Measurements from ENCODE around the gene EPHA10. TPM values are rescaled to one million over a fixed set of nuclear protein-coding genes. Genes with fewer than 3 reads are reported as not detected.

The EPHA10 gene
- total and polyA plus RNA-seq, 4 donors, result under 0.01 to 0.09 (median 0.03) TPM; not detected in 1

GRCh38 chr1:37808369-37809319 is 43.7 kb upstream of the EPHA10 start:
- DNase-seq (ENCODE audit: low spot score), result no peak
- peaks cover 5 to 25% (median 20%) of the 10 kb centered on the region in 4 donors for H3K36me3 ChIP-seq (ENCODE audit: control insufficient read depth in 4 of 4, insufficient read depth in 3 of 4, low read depth in 1 of 4, low read length in 3 of 4)
- H3K27me3 ChIP-seq (ENCODE audit: control insufficient read depth in 4 of 4, insufficient read depth in 4 of 4, low read length in 3 of 4), result no peaks in the 10 kb centered on the region
- H3K9me3 ChIP-seq (ENCODE audit: control insufficient read depth in 4 of 4, low read length in 3 of 4), result no peaks in the 10 kb centered on the region
- 2% methylated on average over 54 of the region's 54 CpGs for WGBS
- peaks cover 6 to 24% (median 20%) of the 10 kb centered on the region in 4 donors for H3K4me1 ChIP-seq (ENCODE audit: control insufficient read depth in 4 of 4, insufficient read depth in 4 of 4, low read length in 3 of 4)
- peak overlapping the region; percentile 75 to 84 for H3K27ac ChIP-seq (ENCODE audit: low read depth in 1 of 2, low read length in 2 of 2)
- TF ChIP-seq ATF3 (IDR thresholded peaks at IDR 0.05), result no peak
- TF ChIP-seq ZBTB33 (IDR thresholded peaks at IDR 0.05), result no peak
- no peak for TF ChIP-seq JUND (IDR thresholded peaks at IDR 0.05)
- TF ChIP-seq HNF4G (IDR thresholded peaks at IDR 0.05), result no peak
- TF ChIP-seq GABPA (IDR thresholded peaks at IDR 0.05 in 1 of 2, conservative IDR thresholded peaks at IDR 0.05 in 1 of 2), result peak in 1 of 2 donors; percentile 59
- peak; percentile 8 to 26 for TF ChIP-seq RAD21 (IDR thresholded peaks at IDR 0.05)
- TF ChIP-seq REST (IDR thresholded peaks at IDR 0.05), result peak; percentile 68
- TF ChIP-seq NR2F2 (IDR thresholded peaks at IDR 0.05), result no peak
- no peak for TF ChIP-seq CTCF (IDR thresholded peaks at IDR 0.05; ENCODE audit: low read depth, low read length, missing input control)
- no peak for TF ChIP-seq EGR1 (IDR thresholded peaks at IDR 0.05; ENCODE audit: low read depth in 2 of 2)
- TF ChIP-seq YY1 (IDR thresholded peaks at IDR 0.05), result peak; percentile 50
- peak; percentile 23 to 35 for TF ChIP-seq RXRA (IDR thresholded peaks at IDR 0.05)
- no peak for TF ChIP-seq MAX (IDR thresholded peaks at IDR 0.05)
- TF ChIP-seq SP1 (IDR thresholded peaks at IDR 0.05), result peak; percentile 36
- TF ChIP-seq HNF4A (conservative IDR thresholded peaks at IDR 0.05), result peak; percentile 50 to 51
- TF ChIP-seq FOXA2 (IDR thresholded peaks at IDR 0.05), result no peak
- TF ChIP-seq TAF1 (conservative IDR thresholded peaks at IDR 0.05), result peak; percentile 61
- no peak for TF ChIP-seq FOXA1 (IDR thresholded peaks at IDR 0.05)
- H3K9ac ChIP-seq (ENCODE audit: low read depth in 1 of 2, low read length in 2 of 2), result peak overlapping the region; percentile 42 to 60
- peak overlapping the region; percentile 61 to 90 (median 86) for H3K4me3 ChIP-seq (ENCODE audit: low read depth in 1 of 3, low read length in 3 of 3)

Data from liver (tissue), 9 donors.